CD4-positive, alpha-beta T cell treated with Interferon alpha-2 for 1 hour (primary cell): Measurements from ENCODE around the gene NCOA4.
"Not testable (repeated sequence)": the region's sequence is repeated elsewhere in the genome, so short reads cannot be mapped to it uniquely, and the experiment has no call there.

Experiments
- DNase-seq, 2 donors: peaks; one replicate each; pipeline ENCODE4 v3.0.0-alpha.2; 2020 to 2022

Gene NCOA4

DNA sequence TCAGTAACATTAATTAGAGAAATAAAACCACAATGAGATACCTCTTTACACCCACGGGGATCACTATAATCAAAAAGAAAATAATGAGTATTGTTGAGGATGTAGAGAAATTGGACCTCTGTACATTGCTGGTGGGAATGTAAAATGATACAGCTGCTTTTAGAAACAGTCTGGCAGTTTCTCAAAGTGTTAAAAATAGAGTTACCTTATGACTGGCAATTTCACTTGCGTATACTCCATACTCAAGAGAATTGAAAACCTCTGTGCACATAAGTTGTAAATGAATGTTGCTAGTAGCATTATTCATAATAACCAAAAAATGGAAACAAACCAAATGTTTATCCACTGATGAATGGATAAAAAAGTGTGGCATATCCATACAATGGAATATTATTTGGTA lies 51.9 kb downstream of the NCOA4 start:
- not testable (repeated sequence) for DNase-seq

DNA sequence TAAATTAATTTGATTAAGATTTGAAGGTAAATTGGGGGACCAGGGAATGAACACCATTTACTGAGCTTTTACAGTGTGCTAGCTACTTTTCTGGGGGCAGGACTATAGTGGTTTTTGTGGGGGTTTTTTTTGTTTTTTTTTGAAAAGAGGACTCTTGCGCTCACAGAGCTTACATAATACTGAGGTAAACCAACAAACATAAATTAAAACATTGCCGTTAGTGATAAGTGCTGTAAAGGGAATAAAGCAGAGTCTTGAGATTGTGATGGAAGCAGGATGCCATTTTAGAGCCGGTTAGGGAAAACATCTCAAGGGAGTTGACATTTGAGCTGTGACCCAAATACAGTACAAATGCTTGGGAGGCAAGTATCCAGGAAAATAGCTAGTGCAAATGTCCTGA lies 56.4 kb downstream of the NCOA4 start:
- not testable (repeated sequence) for DNase-seq

DNA sequence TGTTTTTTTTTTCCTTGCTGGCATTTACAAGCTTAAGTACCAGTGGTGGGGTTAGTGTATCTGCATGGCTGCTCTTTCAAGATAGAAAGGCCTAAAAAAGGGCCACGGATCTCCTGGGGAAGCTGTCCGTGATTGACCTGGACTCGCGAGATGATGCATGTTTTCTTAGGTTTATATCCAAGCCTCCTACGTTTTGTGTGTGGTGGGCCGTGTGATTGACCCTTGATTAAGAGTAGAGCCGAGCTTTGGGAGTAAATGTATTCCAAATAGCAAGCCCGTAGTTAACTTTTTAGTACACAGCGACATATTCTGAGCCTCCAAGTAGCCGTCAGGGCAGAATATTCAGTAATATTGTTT lies 57.6 kb downstream of the NCOA4 start:
- not testable (repeated sequence) for DNase-seq

- peak; percentile 83 to 90 for DNase-seq
Observed at GRCh38 chr10:45972106-45972812, 58.2 kb downstream of the NCOA4 start, which contains the start of gene TIMM23. Gene TIMM23, plus strand, starts transcription at chr10:45972489. Its CDS starts 136 bp downstream, at chr10:45972625.

DNA sequence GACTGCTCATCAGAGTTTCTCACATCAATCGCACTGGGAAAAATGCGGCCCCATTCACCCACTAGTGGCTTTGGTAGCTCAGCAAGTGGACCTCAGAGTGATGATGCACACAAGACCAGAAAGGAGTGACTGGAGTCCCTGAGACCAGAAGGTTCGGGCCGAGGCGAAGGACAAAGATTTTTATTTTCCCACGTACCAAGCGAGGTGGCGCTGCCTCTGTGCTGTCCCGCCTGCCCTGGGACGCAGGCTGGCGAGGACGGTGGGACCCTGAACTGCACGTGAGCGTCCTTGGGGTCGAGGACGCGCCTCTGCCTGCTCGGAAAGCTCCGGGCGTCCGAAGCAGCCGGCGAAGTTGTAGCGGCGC lies 58.7 kb downstream of the NCOA4 start:
- DNase-seq: peak in 1 of 2 donors; percentile 12

GRCh38 chr10:45971019-45971418 lies 59.4 kb downstream of the NCOA4 start:
- DNase-seq: not testable (repeated sequence)

DNA sequence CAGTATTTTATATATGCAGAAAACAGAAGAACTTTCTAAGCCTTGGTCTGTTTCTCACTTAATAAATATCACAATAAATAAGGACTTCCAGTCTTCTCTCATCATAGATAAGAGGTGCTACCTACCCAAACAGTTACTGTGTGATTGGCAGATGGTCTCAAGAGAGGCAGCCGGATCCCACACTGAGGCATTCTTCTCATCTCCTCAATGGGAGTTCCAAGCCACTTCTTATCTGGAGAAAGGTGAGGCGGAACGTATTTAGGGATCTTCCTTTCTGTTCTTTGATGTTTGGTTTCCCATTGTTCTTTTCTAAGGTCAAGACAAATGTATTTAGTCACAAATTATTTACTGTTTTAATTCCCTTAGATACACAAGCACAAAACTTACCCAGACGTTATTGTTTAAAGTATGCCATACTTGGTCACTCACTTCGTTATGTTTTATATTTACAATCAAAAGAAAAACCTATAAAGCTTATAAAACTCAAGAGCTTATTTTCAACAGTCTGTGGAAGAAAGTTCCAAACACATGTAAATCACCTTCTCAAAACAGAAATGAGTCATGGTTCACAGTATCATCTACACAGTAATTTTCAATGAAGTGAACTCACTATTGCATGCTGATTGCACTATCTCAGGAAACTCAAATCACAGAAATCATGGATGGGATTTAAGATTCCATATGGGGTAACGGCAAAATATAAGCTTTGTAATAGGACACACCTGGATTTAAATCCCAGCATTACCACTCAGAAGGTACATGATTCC lies 67.6 kb downstream of the NCOA4 start:
- DNase-seq: not testable (repeated sequence)

GRCh38 chr10:45957928-45958327 lies 72.5 kb downstream of the NCOA4 start:
- DNase-seq: not testable (repeated sequence)

GRCh38 chr10:45956634-45957033 lies 73.8 kb downstream of the NCOA4 start:
- DNase-seq: not testable (repeated sequence)
